Kidney (tissue), 14 donors: Measurements from ENCODE around the gene SYVN1. TPM values are rescaled to one million over a fixed set of nuclear protein-coding genes. Genes with fewer than 3 reads are reported as not detected.

Source experiments
- DNase-seq, 5 donors: peaks; one replicate each; pipeline ENCODE4 v3.0.0-alpha.2; 2013 to 2020
- FAIRE-seq: peaks from 2 replicates; lab custom pipeline; 2012; peaks lifted over from hg19 to GRCh38; lab: Jason Lieb, UNC
- H3K27ac ChIP-seq, 2 donors: one replicate each; pipeline ENCODE4 v1.7.0; 2013; ENCODE audit warnings: low read depth in 2 of 2, low read length in 2 of 2, inconsistent platforms in 1 of 2
- H3K27me3 ChIP-seq: one replicate; pipeline ENCODE4 v1.7.1; 2013; ENCODE audit warnings: low read length, inconsistent platforms; ENCODE audit not compliant: control insufficient read depth, insufficient read depth
- H3K36me3 ChIP-seq, 3 donors: one replicate each; pipeline versions ENCODE4 v1.7.0 to v1.7.1; 2013; ENCODE audit warnings: low read length in 3 of 3, control low read depth in 1 of 3, inconsistent platforms in 1 of 3; ENCODE audit not compliant: insufficient read depth in 3 of 3, control insufficient read depth in 2 of 3
- H3K4me1 ChIP-seq, 3 donors: one replicate each; pipeline versions ENCODE4 v1.7.0 to v1.7.1; 2013; ENCODE audit warnings: low read length in 3 of 3, inconsistent platforms in 1 of 3, low read depth in 1 of 3; ENCODE audit not compliant: control insufficient read depth in 2 of 3, insufficient read depth in 2 of 3
- H3K4me3 ChIP-seq, 3 donors: one replicate each; pipeline versions ENCODE4 v1.7.0 to v1.8.1; 2013; ENCODE audit warnings: low read length in 3 of 3, control low read depth in 1 of 3, inconsistent platforms in 1 of 3
- H3K9ac ChIP-seq, 3 donors: one replicate each; pipeline versions ENCODE4 v1.7.0 to v1.7.1; 2013; ENCODE audit warnings: low read length in 3 of 3, control low read depth in 1 of 3, inconsistent platforms in 1 of 3
- H3K9me3 ChIP-seq, 3 donors: one replicate each; pipeline versions ENCODE4 v1.7.0 to v1.7.1; 2013; ENCODE audit warnings: low read length in 3 of 3, control low read depth in 1 of 3, inconsistent platforms in 1 of 3; ENCODE audit not compliant: control insufficient read depth in 2 of 3, insufficient read depth in 1 of 3
- CTCF ChIP-seq: IDR thresholded peaks from 3 replicates; pipeline ENCODE4 v1.5.1; 2012; ENCODE audit warnings: mild to moderate bottlenecking, moderate library complexity, borderline replicate concordance; ENCODE audit not compliant: insufficient read depth; ENCODE audit errors: extremely low read depth
- intact Hi-C: fragments of 100-400 bp; cut with DNase I; formaldehyde crosslinking; loops from one replicate; pipeline ENCODE4 v1.11.1; 2022
- polyA plus RNA-seq: library from polyadenylated mRNA; stranded (reverse); fragments of 350-450 nt; fragmentation: Illumina TruSeq; extraction: RNeasy Lipid Tissue Mini Kit (QIAGEN cat#74804); gene quantifications from one replicate; pipeline ENCODE4 v1.2.3, GENCODE V29; 2014; ENCODE audit warnings: low read depth, low replicate concordance; ENCODE audit not compliant: insufficient read depth
- total RNA-seq: library from RNA; stranded (reverse); fragmentation: NEBNext Ultra II Directional; extraction: Animal tissue kit (Norgen Biotek cat#: 25700); gene quantifications from one replicate; pipeline ENCODE4 v1.2.1, GENCODE V29; 2021
- donor health status: control.
- donor health status: control.
- donor health status: control.
- donor health status: control.
- donor health status: control.
- donor health status: DM: yes; HTN: yes; CAD: no.
- donor health status: Normal renal cell carcinoma (clear cell type).

Gene SYVN1
- total and polyA plus RNA-seq, 2 donors from 2014 or later, result 21.2 to 69.8 TPM

GRCh38 chr11:65125197-65126056 is 8.9 kb downstream of the SYVN1 start:
- FAIRE-seq (no peak), DNase-seq (peak in 1 of 5 donors; percentile 4)
- no peak overlapping the region for H3K4me3 ChIP-seq
- TF ChIP-seq CTCF, result no peak
- peaks cover 7 to 63% (median 25%) of the 10 kb centered on the region in 3 donors for H3K36me3 ChIP-seq
- H3K27ac ChIP-seq, result no peak overlapping the region
- H3K4me1 ChIP-seq, result peaks cover 2 to 13% (median 11%) of the 10 kb centered on the region in 3 donors
- no peaks in the 10 kb centered on the region for H3K27me3 ChIP-seq
- no peaks in the 10 kb centered on the region for H3K9me3 ChIP-seq
- intact Hi-C loops, result no loop called here
- no peak overlapping the region for H3K9ac ChIP-seq

- H3K27ac ChIP-seq, result no peak overlapping the region
- H3K9ac ChIP-seq, result no peak overlapping the region
- no peak for TF ChIP-seq CTCF
- H3K27me3 ChIP-seq, result no peaks in the 10 kb centered on the region
- H3K4me3 ChIP-seq, result no peak overlapping the region
- no peaks in the 10 kb centered on the region for H3K9me3 ChIP-seq
- peaks cover 7 to 62% (median 28%) of the 10 kb centered on the region in 3 donors for H3K36me3 ChIP-seq
- peak in 2 of 5 donors; percentile 5 to 12 for DNase-seq
- H3K4me1 ChIP-seq, result peaks cover 2 to 13% (median 11%) of the 10 kb centered on the region in 3 donors
- no peak for FAIRE-seq
- intact Hi-C loops, result no loop called here
Observed at GRCh38 chr11:65124480-65125196, 9.7 kb downstream of the SYVN1 start.

- no peaks in the 10 kb centered on the region for H3K27me3 ChIP-seq
- H3K27ac ChIP-seq, result peak within 1 kb of the TSS; percentile 90 to 96
- intact Hi-C loops, result no loop called here
- peaks cover 2 to 13% (median 11%) of the 10 kb centered on the region in 3 donors for H3K4me1 ChIP-seq
- DNase-seq, result peak; percentile 98 to 99 (median 99)
- peak within 1 kb of the TSS; percentile 97 to 99 (median 99) for H3K9ac ChIP-seq
- no peak for TF ChIP-seq CTCF
- no peaks in the 10 kb centered on the region for H3K9me3 ChIP-seq
- H3K4me3 ChIP-seq, result peak within 1 kb of the TSS; percentile 93 to 99 (median 98)
- peak; percentile 67 for FAIRE-seq
- peaks cover 2 to 43% (median 23%) of the 10 kb centered on the region in 3 donors for H3K36me3 ChIP-seq
Observed at GRCh38 chr11:65121865-65122696, 12.2 kb downstream of the SYVN1 start, which contains the start of the genes FAU and MRPL49. TSS of gene FAU (minus strand) at chr11:65122134. CDS start at chr11:65121813, 321 bp downstream. TSS of gene MRPL49 (plus strand) at chr11:65122321. CDS start at chr11:65122347, 26 bp downstream.
